ENCODE measurements around the gene PDE1A.

DNA sequence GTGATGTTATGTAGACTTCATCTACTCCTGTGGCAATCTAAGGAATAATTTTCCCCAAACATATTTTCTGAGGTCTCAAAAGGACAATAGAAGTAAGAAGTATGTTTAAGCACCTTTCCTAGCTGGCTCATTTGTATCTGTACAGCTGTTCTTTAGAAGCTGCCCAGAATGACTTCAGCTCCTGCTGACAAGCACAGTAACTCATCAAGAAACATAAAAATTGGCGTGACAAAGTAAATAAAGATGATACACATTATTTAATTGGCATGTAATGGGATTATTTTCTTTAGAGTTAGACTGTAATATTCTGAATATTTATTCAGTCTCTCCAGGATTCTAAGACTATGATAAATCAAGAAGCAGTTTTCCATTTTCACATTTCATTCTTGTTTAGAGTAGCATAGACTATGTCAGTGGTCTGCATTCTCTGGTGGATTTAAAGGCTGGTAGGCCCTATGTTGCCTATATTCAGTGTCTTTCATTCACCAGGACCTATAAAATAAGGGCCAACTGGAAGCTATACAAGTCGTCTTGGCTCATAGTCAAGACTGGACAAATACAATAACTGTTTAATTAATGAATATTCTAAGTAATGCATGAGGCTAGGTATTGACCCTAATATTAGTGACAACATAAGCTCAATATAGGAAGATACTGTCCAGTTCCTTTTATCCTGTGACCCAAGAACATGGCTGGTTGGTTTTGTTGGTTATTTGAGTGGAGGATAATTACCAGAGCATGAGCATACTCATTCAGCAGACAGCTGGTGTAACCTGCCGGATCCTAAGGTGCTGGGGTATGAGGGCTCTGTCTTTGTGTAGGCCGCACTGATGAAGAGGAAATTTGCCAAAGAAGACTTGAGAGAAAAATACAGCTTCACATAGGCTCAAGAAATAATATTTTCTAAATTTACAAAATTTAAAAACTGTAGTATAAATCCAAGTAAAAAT lies 107.0 kb downstream of the PDE1A start:
- TF ChIP-seq, protein P1, sequence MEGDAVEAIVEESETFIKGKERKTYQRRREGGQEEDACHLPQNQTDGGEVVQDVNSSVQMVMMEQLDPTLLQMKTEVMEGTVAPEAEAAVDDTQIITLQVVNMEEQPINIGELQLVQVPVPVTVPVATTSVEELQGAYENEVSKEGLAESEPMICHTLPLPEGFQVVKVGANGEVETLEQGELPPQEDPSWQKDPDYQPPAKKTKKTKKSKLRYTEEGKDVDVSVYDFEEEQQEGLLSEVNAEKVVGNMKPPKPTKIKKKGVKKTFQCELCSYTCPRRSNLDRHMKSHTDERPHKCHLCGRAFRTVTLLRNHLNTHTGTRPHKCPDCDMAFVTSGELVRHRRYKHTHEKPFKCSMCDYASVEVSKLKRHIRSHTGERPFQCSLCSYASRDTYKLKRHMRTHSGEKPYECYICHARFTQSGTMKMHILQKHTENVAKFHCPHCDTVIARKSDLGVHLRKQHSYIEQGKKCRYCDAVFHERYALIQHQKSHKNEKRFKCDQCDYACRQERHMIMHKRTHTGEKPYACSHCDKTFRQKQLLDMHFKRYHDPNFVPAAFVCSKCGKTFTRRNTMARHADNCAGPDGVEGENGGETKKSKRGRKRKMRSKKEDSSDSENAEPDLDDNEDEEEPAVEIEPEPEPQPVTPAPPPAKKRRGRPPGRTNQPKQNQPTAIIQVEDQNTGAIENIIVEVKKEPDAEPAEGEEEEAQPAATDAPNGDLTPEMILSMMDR (IDR thresholded peaks at IDR 0.05), result no peak
- no peak for TF ChIP-seq POLR2A (IDR thresholded peaks at IDR 0.05)

Measured in uterus (tissue), 2 donors.